PC-3 (cell line): ENCODE data around the gene MAEA. TPM values are rescaled to one million over a fixed set of nuclear protein-coding genes. Genes with fewer than 3 reads are reported as not detected.

Experiments
- ATAC-seq: fragments of 200-7000 bp; cut with Tn5 transposase; 2 replicates; pipeline ENCODE4 v1.9.1; 2020; ENCODE audit warnings: mild to moderate bottlenecking, moderate library complexity
- BruUV-seq: library from RNA; stranded (reverse); fragments of 400-500 nt; replicated peaks from 2 replicates; lab custom pipeline; 2021; lab: Mats Ljungman, UMichigan
- CTCF ChIA-PET: fragments of 300-600 bp; sonication (Branson Sonifier 250); formaldehyde crosslinking; loops from one replicate; lab custom pipeline; 2022; ENCODE audit warnings: antibody characterized with exemption; lab: Charles Lee
- POLR2A ChIA-PET: fragments of 300-600 bp; sonication (Branson Sonifier 250); formaldehyde crosslinking; loops from one replicate; lab custom pipeline; 2022; ENCODE audit warnings: antibody characterized with exemption; ENCODE audit not compliant: unreplicated experiment; lab: Charles Lee
- DNase-seq: peaks from one replicate; pipeline ENCODE4 v3.0.0-alpha.2; 2015
- H2AFZ ChIP-seq: fragments of 300-600 bp; sonication (generic); 2 replicates; pipeline ENCODE4 v1.6.0; 2016; ENCODE audit warnings: antibody characterized with exemption, low read length
- H3F3A ChIP-seq: fragments of 300-600 bp; sonication (generic); one replicate; pipeline ENCODE4 v1.6.0; 2017; ENCODE audit warnings: antibody characterized with exemption, low read length, control low read depth, mild to moderate bottlenecking; ENCODE audit not compliant: unreplicated experiment
- H3K27ac ChIP-seq: fragments of 300-600 bp; sonication (generic); 2 replicates; pipeline ENCODE4 v1.5.1; 2016; ENCODE audit warnings: mild to moderate bottlenecking, low read length
- H3K27me3 ChIP-seq: fragments of 300-600 bp; sonication (generic); 2 replicates; pipeline ENCODE4 v1.6.1; 2016; ENCODE audit warnings: low read length, mixed read lengths
- H3K36me3 ChIP-seq: fragments of 300-600 bp; sonication (generic); 2 replicates; pipeline ENCODE4 v1.6.1; 2016; ENCODE audit warnings: low read depth, mixed run types, low read length, mixed read lengths
- H3K4me1 ChIP-seq: fragments of 300-600 bp; sonication (generic); 2 replicates; pipeline ENCODE4 v1.5.1; 2016; ENCODE audit warnings: low read length; ENCODE audit not compliant: insufficient read depth
- H3K4me2 ChIP-seq: fragments of 300-600 bp; sonication (generic); 2 replicates; pipeline ENCODE4 v1.6.0; 2016; ENCODE audit warnings: low read length
- H3K4me3 ChIP-seq: fragments of 300-600 bp; sonication (generic); 2 replicates; pipeline ENCODE4 v1.5.1; 2016; ENCODE audit warnings: mild to moderate bottlenecking, low read length, mixed read lengths
- H3K79me2 ChIP-seq: fragments of 300-600 bp; sonication (generic); 2 replicates; pipeline ENCODE4 v1.6.1; 2017; ENCODE audit warnings: low read length, mixed read lengths
- H3K9ac ChIP-seq: fragments of 300-600 bp; sonication (generic); 2 replicates; pipeline ENCODE4 v1.6.0; 2016; ENCODE audit warnings: mild to moderate bottlenecking, low read length
- H3K9me2 ChIP-seq: fragments of 300-600 bp; sonication (generic); replicated peaks from 2 replicates; pipeline ENCODE4 v1.6.1; 2016; ENCODE audit warnings: mixed run types, low read length, mixed read lengths
- H3K9me3 ChIP-seq: fragments of 300-600 bp; sonication (generic); 2 replicates; pipeline ENCODE4 v1.6.1; 2016; ENCODE audit warnings: low read length, mixed read lengths
- H4K20me1 ChIP-seq: fragments of 300-600 bp; sonication (generic); 2 replicates; pipeline ENCODE4 v1.6.1; 2016; ENCODE audit warnings: low read length, mixed read lengths
- EZH2 ChIP-seq: fragments of 300-600 bp; sonication (generic); IDR thresholded peaks from one replicate; pipeline ENCODE4 v1.6.1; 2017; ENCODE audit warnings: antibody characterized with exemption, mild to moderate bottlenecking, low read length; ENCODE audit not compliant: unreplicated experiment
- EZH2phosphoT487 ChIP-seq: fragments of 300-600 bp; sonication (generic); IDR thresholded peaks from 2 replicates; pipeline ENCODE4 v1.6.1; 2018; ENCODE audit warnings: mild to moderate bottlenecking, antibody characterized with exemption, low read length, borderline replicate concordance
- intact Hi-C: fragments of 100-400 bp; cut with micrococcal nuclease; formaldehyde crosslinking; loops from 2 replicates; pipeline ENCODE4 v1.9.0; 2023
- total RNA-seq: library from RNA; depleted of rRNA; stranded (reverse); fragments of >200 nt; gene quantifications from 2 replicates; pipeline ENCODE4 v1.2.3, GENCODE V29; 2014
- TF ChIP-seq, protein P1 (sequence below): fragments of 300-600 bp; sonication (generic); conservative IDR thresholded peaks from 2 replicates; pipeline ENCODE4 v1.5.1; 2017; ENCODE audit warnings: antibody characterized with exemption, low read depth, mild to moderate bottlenecking, low read length

The MAEA gene
- total RNA-seq, 1 experiment from 2014 or later, result 48.1 TPM

DNA sequence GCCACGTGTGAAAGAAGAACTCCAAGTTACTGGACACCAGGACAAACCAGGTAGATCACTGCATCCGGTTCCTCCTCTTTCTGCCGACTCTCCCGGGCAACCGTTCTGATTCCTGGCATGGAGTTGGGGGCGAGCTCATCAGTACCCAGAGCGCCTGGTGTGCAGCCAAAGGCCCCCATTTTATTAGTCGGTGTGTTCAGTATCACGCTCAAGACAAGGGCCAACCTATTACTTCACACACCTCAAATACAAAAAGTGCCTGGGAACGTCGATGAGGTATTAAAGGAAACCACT lies 38.0 kb upstream of the MAEA start:
- TF ChIP-seq EZH2 (no peak), EZH2phosphoT487 (no peak)
- TF ChIP-seq, protein P1, sequence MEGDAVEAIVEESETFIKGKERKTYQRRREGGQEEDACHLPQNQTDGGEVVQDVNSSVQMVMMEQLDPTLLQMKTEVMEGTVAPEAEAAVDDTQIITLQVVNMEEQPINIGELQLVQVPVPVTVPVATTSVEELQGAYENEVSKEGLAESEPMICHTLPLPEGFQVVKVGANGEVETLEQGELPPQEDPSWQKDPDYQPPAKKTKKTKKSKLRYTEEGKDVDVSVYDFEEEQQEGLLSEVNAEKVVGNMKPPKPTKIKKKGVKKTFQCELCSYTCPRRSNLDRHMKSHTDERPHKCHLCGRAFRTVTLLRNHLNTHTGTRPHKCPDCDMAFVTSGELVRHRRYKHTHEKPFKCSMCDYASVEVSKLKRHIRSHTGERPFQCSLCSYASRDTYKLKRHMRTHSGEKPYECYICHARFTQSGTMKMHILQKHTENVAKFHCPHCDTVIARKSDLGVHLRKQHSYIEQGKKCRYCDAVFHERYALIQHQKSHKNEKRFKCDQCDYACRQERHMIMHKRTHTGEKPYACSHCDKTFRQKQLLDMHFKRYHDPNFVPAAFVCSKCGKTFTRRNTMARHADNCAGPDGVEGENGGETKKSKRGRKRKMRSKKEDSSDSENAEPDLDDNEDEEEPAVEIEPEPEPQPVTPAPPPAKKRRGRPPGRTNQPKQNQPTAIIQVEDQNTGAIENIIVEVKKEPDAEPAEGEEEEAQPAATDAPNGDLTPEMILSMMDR, result no peak
- H3K36me3 ChIP-seq, result no peaks in the 10 kb centered on the region
- no peak overlapping the region for H3K9ac ChIP-seq
- H2AFZ ChIP-seq, result no peak overlapping the region
- no peak overlapping the region for H3K4me3 ChIP-seq
- H3K79me2 ChIP-seq, result peaks cover 25% of the 10 kb centered on the region
- BruUV-seq, result no TSS peak
- no peak for ATAC-seq
- no peaks in the 10 kb centered on the region for H4K20me1 ChIP-seq
- peaks cover 12% of the 10 kb centered on the region for H3K4me1 ChIP-seq
- H3K27ac ChIP-seq, result no peak overlapping the region
- DNase-seq, result no peak
- CTCF ChIA-PET, result no interaction called here
- no peaks in the 10 kb centered on the region for H3K9me3 ChIP-seq
- POLR2A ChIA-PET, result no interaction called here
- no peaks in the 10 kb centered on the region for H3F3A ChIP-seq
- intact Hi-C loops, result no loop called here
- no peak overlapping the region for H3K4me2 ChIP-seq
- no peaks in the 10 kb centered on the region for H3K27me3 ChIP-seq
- no peaks in the 10 kb centered on the region for H3K9me2 ChIP-seq

DNA sequence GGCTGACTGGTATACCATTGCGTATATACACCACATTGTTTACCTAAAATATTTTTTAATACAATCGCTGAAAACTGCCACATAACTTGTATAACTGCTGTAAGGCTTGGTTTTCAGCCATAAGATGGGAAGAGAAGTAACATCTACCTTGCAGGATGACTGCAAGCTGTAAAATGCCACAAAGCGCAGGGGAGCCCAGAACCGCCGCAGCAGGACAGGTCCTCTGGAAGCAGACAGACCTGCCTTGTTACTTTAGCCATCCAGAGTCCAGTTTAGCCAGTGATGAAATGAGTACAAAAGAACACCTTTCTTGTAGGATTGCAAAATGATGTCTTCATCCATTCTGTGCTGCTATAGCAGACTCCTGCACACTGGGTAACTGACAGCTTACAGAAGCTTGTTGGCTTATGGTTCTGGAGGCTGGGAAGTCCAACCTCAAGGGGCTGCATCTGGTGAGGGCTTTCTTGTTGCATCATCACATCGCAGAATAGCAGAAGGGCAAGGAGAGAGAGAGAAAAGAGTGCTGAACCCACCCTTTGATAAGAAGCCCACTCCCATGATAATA lies 36.7 kb upstream of the MAEA start:
- Histone ChIP-seq H3K4me3 (no peak overlapping the region), H3K27ac (no peak overlapping the region), H3K9ac (no peak overlapping the region), H3K9me3 (no peaks in the 10 kb centered on the region), H3K27me3 (no peaks in the 10 kb centered on the region), H2AFZ (no peak overlapping the region), H3F3A (no peaks in the 10 kb centered on the region), H3K9me2 (no peaks in the 10 kb centered on the region), H4K20me1 (no peaks in the 10 kb centered on the region), H3K4me1 (peaks cover 7% of the 10 kb centered on the region; the same call in 1 of the 2 replicates), H3K36me3 (no peaks in the 10 kb centered on the region), H3K4me2 (no peak overlapping the region), H3K79me2 (peaks cover 12% of the 10 kb centered on the region)
- TF ChIP-seq EZH2phosphoT487 (no peak), EZH2 (no peak)
- TF ChIP-seq, protein P1, result no peak
- ATAC-seq (no peak), DNase-seq (no peak)
- no TSS peak for BruUV-seq
- POLR2A ChIA-PET, result no interaction called here
- CTCF ChIA-PET, result no interaction called here
- intact Hi-C loops, result no loop called here

DNA sequence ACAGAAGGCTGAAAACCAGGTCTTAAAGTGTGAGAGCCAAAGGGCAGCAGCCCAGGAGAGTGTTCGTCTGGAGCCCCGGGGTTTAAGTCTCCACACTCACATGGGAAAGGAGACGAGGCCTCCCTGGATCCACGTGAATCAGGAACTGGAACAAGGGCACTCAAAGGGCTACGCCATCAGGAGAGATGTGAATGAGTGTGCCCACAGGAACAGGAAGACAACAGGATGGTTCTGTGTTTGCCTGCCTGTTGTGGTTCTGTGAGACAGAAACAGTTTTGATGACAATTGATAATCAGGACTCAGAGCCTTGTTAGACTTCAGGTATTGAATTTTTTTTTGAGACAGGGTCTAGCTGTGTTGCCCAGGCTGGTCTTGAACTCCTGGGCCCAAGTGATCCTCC lies 35.9 kb upstream of the MAEA start:
- H4K20me1 ChIP-seq, result no peaks in the 10 kb centered on the region
- peaks cover 7% of the 10 kb centered on the region; the same call in 1 of the 2 replicates for H3K4me1 ChIP-seq
- no peak overlapping the region for H3K4me2 ChIP-seq
- no peaks in the 10 kb centered on the region for H3F3A ChIP-seq
- intact Hi-C loops, result no loop called here
- H3K27me3 ChIP-seq, result no peaks in the 10 kb centered on the region
- no peak overlapping the region for H3K4me3 ChIP-seq
- no peak overlapping the region for H2AFZ ChIP-seq
- DNase-seq, result no peak
- H3K9me2 ChIP-seq, result no peaks in the 10 kb centered on the region
- ChIA-PET CTCF (no interaction called here), POLR2A (no interaction called here)
- no peak overlapping the region for H3K9ac ChIP-seq
- H3K27ac ChIP-seq, result no peak overlapping the region
- no peaks in the 10 kb centered on the region for H3K9me3 ChIP-seq
- no peak for ATAC-seq
- TF ChIP-seq EZH2phosphoT487 (no peak), EZH2 (no peak)
- TF ChIP-seq, protein P1, result no peak
- H3K36me3 ChIP-seq, result no peaks in the 10 kb centered on the region
- no TSS peak for BruUV-seq
- peaks cover 11% of the 10 kb centered on the region for H3K79me2 ChIP-seq
